ENCODE measurements around the gene NDUFS3. TPM values are rescaled to one million over a fixed set of nuclear protein-coding genes. Genes with fewer than 3 reads are reported as not detected.

NDUFS3 gene
- total and polyA plus RNA-seq, 2 of the 13 experiments (the other 11 are each of a cell fraction or from before 2014, with no cell fraction given) = 151 to 184 TPM

DNA sequence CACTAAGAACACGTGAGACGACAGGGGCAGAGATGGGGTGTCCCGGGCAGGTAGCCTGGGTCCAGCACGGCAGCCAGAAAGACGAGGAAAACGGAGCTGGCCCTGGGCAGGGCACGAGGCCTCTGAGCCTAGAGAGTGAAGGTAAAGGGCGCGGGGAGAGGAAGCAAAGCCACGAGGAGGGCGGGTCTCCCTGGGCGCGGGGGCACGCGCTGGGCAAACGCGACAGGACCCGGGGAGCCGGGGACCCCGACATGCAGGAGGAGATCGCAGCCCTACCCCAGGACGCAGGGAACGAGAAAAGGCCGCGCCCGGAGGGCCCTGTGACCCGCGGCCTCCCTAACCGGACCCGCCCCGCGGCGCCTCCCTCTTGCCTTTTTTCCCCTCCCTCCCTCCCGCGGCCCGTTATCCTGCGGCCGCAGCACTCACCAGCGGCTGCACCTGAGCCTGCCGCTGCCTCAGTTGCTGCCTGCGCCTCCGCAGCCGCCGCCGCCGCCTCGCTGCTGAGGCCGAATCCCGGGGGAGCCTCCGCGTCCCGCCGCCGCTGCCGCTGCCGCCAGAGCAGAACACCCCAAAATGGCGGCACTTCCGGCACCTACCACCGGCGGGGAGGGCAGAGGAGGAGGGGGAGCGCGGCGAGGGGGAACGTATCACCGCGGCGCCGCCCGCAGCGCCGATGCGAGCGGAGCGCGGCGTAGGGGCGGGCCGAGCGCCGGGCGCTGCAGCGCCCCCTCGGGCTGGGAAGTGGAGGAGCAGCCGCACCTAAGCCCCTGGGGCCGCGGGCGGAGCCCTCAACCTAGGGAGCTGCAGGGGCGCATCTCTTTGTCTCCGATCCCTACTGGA is 26.1 kb upstream of the NDUFS3 start, which contains the start of gene CELF1 (continued):
- TF ChIP-seq, protein P1, sequence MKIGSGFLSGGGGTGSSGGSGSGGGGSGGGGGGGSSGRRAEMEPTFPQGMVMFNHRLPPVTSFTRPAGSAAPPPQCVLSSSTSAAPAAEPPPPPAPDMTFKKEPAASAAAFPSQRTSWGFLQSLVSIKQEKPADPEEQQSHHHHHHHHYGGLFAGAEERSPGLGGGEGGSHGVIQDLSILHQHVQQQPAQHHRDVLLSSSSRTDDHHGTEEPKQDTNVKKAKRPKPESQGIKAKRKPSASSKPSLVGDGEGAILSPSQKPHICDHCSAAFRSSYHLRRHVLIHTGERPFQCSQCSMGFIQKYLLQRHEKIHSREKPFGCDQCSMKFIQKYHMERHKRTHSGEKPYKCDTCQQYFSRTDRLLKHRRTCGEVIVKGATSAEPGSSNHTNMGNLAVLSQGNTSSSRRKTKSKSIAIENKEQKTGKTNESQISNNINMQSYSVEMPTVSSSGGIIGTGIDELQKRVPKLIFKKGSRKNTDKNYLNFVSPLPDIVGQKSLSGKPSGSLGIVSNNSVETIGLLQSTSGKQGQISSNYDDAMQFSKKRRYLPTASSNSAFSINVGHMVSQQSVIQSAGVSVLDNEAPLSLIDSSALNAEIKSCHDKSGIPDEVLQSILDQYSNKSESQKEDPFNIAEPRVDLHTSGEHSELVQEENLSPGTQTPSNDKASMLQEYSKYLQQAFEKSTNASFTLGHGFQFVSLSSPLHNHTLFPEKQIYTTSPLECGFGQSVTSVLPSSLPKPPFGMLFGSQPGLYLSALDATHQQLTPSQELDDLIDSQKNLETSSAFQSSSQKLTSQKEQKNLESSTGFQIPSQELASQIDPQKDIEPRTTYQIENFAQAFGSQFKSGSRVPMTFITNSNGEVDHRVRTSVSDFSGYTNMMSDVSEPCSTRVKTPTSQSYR (CRISPR knock-in tag; IDR thresholded peaks at IDR 0.05; ENCODE audit: borderline replicate concordance) = no peak
- peak; percentile 48; the same call in 1 of the 2 replicates for TF ChIP-seq ZNF446 (CRISPR knock-in tag; IDR thresholded peaks at IDR 0.05)
- TF ChIP-seq SKIL (CRISPR knock-in tag; IDR thresholded peaks at IDR 0.05; ENCODE audit: borderline replicate concordance) = no peak
- no peak; the same call in 1 of the 2 replicates for TF ChIP-seq CBFB (CRISPR knock-in tag; IDR thresholded peaks at IDR 0.05)
- peak; percentile 53 for TF ChIP-seq SKI (IDR thresholded peaks at IDR 0.05; ENCODE audit: partially characterized antibody)
- peak; percentile 79 for TF ChIP-seq ETV5 (CRISPR knock-in tag; IDR thresholded peaks at IDR 0.05; ENCODE audit: borderline replicate concordance)
- no peak for TF ChIP-seq ZNF670 (CRISPR knock-in tag; IDR thresholded peaks at IDR 0.05; ENCODE audit: borderline replicate concordance)
- no peak; the same call in 1 of the 2 replicates for TF ChIP-seq ZNF773 (CRISPR knock-in tag; IDR thresholded peaks at IDR 0.05; ENCODE audit: borderline replicate concordance)
- TF ChIP-seq MAFK (conservative IDR thresholded peaks at IDR 0.05 in 1 of 2, IDR thresholded peaks at IDR 0.05 in 1 of 2; ENCODE audit: low read length in 2 of 2) = no peak
- TF ChIP-seq SRF (IDR thresholded peaks at IDR 0.05; ENCODE audit: low read depth, low read length) = no peak
- TF ChIP-seq, protein P2, sequence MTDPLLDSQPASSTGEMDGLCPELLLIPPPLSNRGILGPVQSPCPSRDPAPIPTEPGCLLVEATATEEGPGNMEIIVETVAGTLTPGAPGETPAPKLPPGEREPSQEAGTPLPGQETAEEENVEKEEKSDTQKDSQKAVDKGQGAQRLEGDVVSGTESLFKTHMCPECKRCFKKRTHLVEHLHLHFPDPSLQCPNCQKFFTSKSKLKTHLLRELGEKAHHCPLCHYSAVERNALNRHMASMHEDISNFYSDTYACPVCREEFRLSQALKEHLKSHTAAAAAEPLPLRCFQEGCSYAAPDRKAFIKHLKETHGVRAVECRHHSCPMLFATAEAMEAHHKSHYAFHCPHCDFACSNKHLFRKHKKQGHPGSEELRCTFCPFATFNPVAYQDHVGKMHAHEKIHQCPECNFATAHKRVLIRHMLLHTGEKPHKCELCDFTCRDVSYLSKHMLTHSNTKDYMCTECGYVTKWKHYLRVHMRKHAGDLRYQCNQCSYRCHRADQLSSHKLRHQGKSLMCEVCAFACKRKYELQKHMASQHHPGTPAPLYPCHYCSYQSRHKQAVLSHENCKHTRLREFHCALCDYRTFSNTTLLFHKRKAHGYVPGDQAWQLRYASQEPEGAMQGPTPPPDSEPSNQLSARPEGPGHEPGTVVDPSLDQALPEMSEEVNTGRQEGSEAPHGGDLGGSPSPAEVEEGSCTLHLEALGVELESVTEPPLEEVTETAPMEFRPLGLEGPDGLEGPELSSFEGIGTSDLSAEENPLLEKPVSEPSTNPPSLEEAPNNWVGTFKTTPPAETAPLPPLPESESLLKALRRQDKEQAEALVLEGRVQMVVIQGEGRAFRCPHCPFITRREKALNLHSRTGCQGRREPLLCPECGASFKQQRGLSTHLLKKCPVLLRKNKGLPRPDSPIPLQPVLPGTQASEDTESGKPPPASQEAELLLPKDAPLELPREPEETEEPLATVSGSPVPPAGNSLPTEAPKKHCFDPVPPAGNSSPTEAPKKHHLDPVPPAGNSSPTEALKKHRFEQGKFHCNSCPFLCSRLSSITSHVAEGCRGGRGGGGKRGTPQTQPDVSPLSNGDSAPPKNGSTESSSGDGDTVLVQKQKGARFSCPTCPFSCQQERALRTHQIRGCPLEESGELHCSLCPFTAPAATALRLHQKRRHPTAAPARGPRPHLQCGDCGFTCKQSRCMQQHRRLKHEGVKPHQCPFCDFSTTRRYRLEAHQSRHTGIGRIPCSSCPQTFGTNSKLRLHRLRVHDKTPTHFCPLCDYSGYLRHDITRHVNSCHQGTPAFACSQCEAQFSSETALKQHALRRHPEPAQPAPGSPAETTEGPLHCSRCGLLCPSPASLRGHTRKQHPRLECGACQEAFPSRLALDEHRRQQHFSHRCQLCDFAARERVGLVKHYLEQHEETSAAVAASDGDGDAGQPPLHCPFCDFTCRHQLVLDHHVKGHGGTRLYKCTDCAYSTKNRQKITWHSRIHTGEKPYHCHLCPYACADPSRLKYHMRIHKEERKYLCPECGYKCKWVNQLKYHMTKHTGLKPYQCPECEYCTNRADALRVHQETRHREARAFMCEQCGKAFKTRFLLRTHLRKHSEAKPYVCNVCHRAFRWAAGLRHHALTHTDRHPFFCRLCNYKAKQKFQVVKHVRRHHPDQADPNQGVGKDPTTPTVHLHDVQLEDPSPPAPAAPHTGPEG (CRISPR knock-in tag; IDR thresholded peaks at IDR 0.05) = peak; percentile 71; the same call in 1 of the 2 replicates
- TF ChIP-seq MYNN (CRISPR knock-in tag; IDR thresholded peaks at IDR 0.05; ENCODE audit: low read depth) = no peak
- peak; percentile 52; the same call in 1 of the 2 replicates for TF ChIP-seq ZNF350 (CRISPR knock-in tag; IDR thresholded peaks at IDR 0.05; ENCODE audit: borderline replicate concordance, low read depth)
- no peak for TF ChIP-seq CEBPG (CRISPR knock-in tag; IDR thresholded peaks at IDR 0.05)
- TF ChIP-seq SMAD9 (CRISPR knock-in tag; IDR thresholded peaks at IDR 0.05) = no peak
- TF ChIP-seq TP53 (CRISPR knock-in tag; conservative IDR thresholded peaks at IDR 0.05) = no peak
- TF ChIP-seq NR2F1 (CRISPR knock-in tag; IDR thresholded peaks at IDR 0.05) = no peak
- TF ChIP-seq STAT5B (CRISPR knock-in tag; IDR thresholded peaks at IDR 0.05) = no peak

All from HepG2 (cell line).